Amygdala (tissue), 56 donors: ENCODE results near the gene EEIG1.

Experiments
- DNase-seq, 56 donors: peaks; one replicate each; lab custom pipeline; 2025; lab: John Stamatoyannopoulos, UW

Gene EEIG1

GRCh38 chr9:127943011-127943662 is 37.7 kb downstream of the EEIG1 start:
- peak in 1 of 56 donors; percentile 28 for DNase-seq

GRCh38 chr9:127942216-127943010 is 38.4 kb downstream of the EEIG1 start:
- peak in 36 of 56 donors; percentile 22 to 72 (median 49) for DNase-seq

GRCh38 chr9:127941961-127942215 is 38.9 kb downstream of the EEIG1 start:
- DNase-seq = peak in 1 of 56 donors; percentile 21

- no peak for DNase-seq
These were observed 39.5 kb downstream of the EEIG1 start for GRCh38 chr9:127941062-127941960.

- DNase-seq = no peak
These were observed 40.2 kb downstream of the EEIG1 start for GRCh38 chr9:127940593-127940992.

- DNase-seq = peak in 1 of 56 donors; percentile 32
These were observed 42.5 kb downstream of the EEIG1 start for GRCh38 chr9:127938298-127938690.

- DNase-seq = peak in 52 of 56 donors; percentile 24 to 86 (median 62)
These were observed 43.1 kb downstream of the EEIG1 start, which contains the start of gene DPM2 for GRCh38 chr9:127937388-127938297. TSS of gene DPM2 (minus strand) at chr9:127937854. CDS start at chr9:127937820, 34 bp downstream.

GRCh38 chr9:127937056-127937387 is 43.8 kb downstream of the EEIG1 start:
- no peak for DNase-seq

GRCh38 chr9:127936347-127936852 is 44.4 kb downstream of the EEIG1 start:
- DNase-seq = no peak

- no peak for DNase-seq
These were observed 45.0 kb downstream of the EEIG1 start for GRCh38 chr9:127935765-127936221.

GRCh38 chr9:127934986-127935385 is 45.8 kb downstream of the EEIG1 start:
- no peak for DNase-seq

- no peak for DNase-seq
These were observed 46.5 kb downstream of the EEIG1 start for GRCh38 chr9:127934248-127934647.

- DNase-seq = no peak
These were observed 49.5 kb downstream of the EEIG1 start for GRCh38 chr9:127931092-127931881.
